K562 treated with DMSO at 1 percent for 24 hours (cell line): ENCODE results near the gene N4BP3. TPM values are rescaled to one million over a fixed set of nuclear protein-coding genes. Genes with fewer than 3 reads are reported as not detected.

ENCODE experiments used
- total RNA-seq: library from RNA; unstranded; fragments of 300-600 nt; gene quantifications from 2 replicates; pipeline ENCODE4 v1.2.3, GENCODE V29; 2022; ENCODE audit warnings: low read depth; ENCODE audit not compliant: insufficient read depth

Gene N4BP3
- total RNA-seq: 6.8 and 6.9 TPM in 2 replicates

GRCh38 chr5:178113141-178113787 lies at the start of gene N4BP3:
TSS of gene N4BP3 (plus strand) at chr5:178113532. CDS start at chr5:178119584, 6,052 bp downstream.

GRCh38 chr5:178130576-178131445 lies 17.5 kb downstream of the N4BP3 start, which contains the start of gene RMND5B:
TSS of gene RMND5B (plus strand) at chr5:178131014. CDS start at chr5:178138120, 7,106 bp downstream.

GRCh38 chr5:178153530-178154340 lies 40.4 kb downstream of the N4BP3 start, which contains the start of gene NHP2:
TSS of gene NHP2 (minus strand) at chr5:178153885. CDS start at chr5:178153817, 68 bp downstream.

Other genes with a start within 250 kb of the N4BP3 start
- gene PROP1, start 117.3 kb upstream of the N4BP3 start, total RNA-seq: not detected in 2 replicates
- 57.5 and 60.4 TPM in 2 replicates for gene RMND5B, start 17.5 kb downstream of the N4BP3 start, total RNA-seq
- 118 and 143 TPM in 2 replicates for gene NHP2, start 40.4 kb downstream of the N4BP3 start, total RNA-seq
- gene GMCL2, start 73.8 kb downstream of the N4BP3 start, total RNA-seq: not detected in 2 replicates
- 187 and 198 TPM in 2 replicates for gene HNRNPAB, start 91.0 kb downstream of the N4BP3 start, total RNA-seq
- 37.3 and 38.7 TPM in 2 replicates for gene PHYKPL, start 119.3 kb downstream of the N4BP3 start, total RNA-seq